Ishikawa (cell line): ENCODE data around the gene PLA2G2F.

Experiments
- CEBPB ChIP-seq: IDR thresholded peaks from 2 replicates; pipeline ENCODE4 v1.6.1; 2012
- CREB1 ChIP-seq: IDR thresholded peaks from 2 replicates; pipeline ENCODE4 v1.6.1; 2012; ENCODE audit warnings: low read depth
- EGR1 ChIP-seq: IDR thresholded peaks from 2 replicates; pipeline ENCODE4 v1.6.1; 2012
- EP300 ChIP-seq: IDR thresholded peaks from 2 replicates; pipeline ENCODE4 v1.6.1; 2012; ENCODE audit warnings: borderline replicate concordance
- FOXM1 ChIP-seq: IDR thresholded peaks from 2 replicates; pipeline ENCODE4 v1.6.1; 2012; ENCODE audit warnings: low read depth, borderline replicate concordance
- MAX ChIP-seq: IDR thresholded peaks from 2 replicates; pipeline ENCODE4 v1.6.1; 2012
- NFIC ChIP-seq: IDR thresholded peaks from 2 replicates; pipeline ENCODE4 v1.6.1; 2012
- RAD21 ChIP-seq: IDR thresholded peaks from 2 replicates; pipeline ENCODE4 v1.6.1; 2012; ENCODE audit warnings: low read depth
- REST ChIP-seq: IDR thresholded peaks from 2 replicates; pipeline ENCODE4 v1.6.1; 2012; ENCODE audit warnings: low read depth, mild to moderate bottlenecking
- TAF1 ChIP-seq: IDR thresholded peaks from 2 replicates; pipeline ENCODE4 v1.6.1; 2012; ENCODE audit warnings: low read depth, mild to moderate bottlenecking
- TCF12 ChIP-seq: IDR thresholded peaks from 2 replicates; pipeline ENCODE4 v1.6.1; 2012; ENCODE audit warnings: low read depth
- TEAD4 ChIP-seq: IDR thresholded peaks from 2 replicates; pipeline ENCODE4 v1.6.1; 2012
- USF1 ChIP-seq: IDR thresholded peaks from 2 replicates; pipeline ENCODE4 v1.6.1; 2012
- YY1 ChIP-seq: IDR thresholded peaks from 2 replicates; pipeline ENCODE4 v1.6.1; 2012; ENCODE audit warnings: low read depth
- ZBTB7A ChIP-seq: IDR thresholded peaks from 2 replicates; pipeline ENCODE4 v1.6.1; 2012; ENCODE audit warnings: low read depth

Gene PLA2G2F

GRCh38 chr1:20152599-20152930 lies 13.4 kb downstream of the PLA2G2F start:
- TF ChIP-seq TCF12 (no peak), RAD21 (no peak), EGR1 (no peak), TAF1 (no peak), ZBTB7A (no peak), FOXM1 (no peak), CEBPB (no peak), USF1 (no peak), NFIC (no peak), TEAD4 (no peak), REST (no peak), CREB1 (no peak), EP300 (no peak), YY1 (no peak), MAX (no peak)

- no peak for TF ChIP-seq EP300
These were observed 13.9 kb downstream of the PLA2G2F start for GRCh38 chr1:20153000-20153418.

GRCh38 chr1:20154301-20154831 lies 15.2 kb downstream of the PLA2G2F start:
- no peak for TF ChIP-seq RAD21
- no peak for TF ChIP-seq NFIC
- TF ChIP-seq YY1 = no peak
- TF ChIP-seq TAF1 = no peak
- TF ChIP-seq TEAD4 = no peak
- TF ChIP-seq EP300 = no peak
- TF ChIP-seq CEBPB = no peak
- no peak for TF ChIP-seq EGR1
- no peak for TF ChIP-seq TCF12
- TF ChIP-seq REST = no peak
- no peak for TF ChIP-seq FOXM1
- no peak for TF ChIP-seq USF1
- TF ChIP-seq MAX = no peak
- no peak for TF ChIP-seq CREB1
- TF ChIP-seq ZBTB7A = no peak

GRCh38 chr1:20158358-20159070 lies 19.4 kb downstream of the PLA2G2F start:
- TF ChIP-seq EGR1 (no peak), REST (no peak), TEAD4 (no peak), RAD21 (no peak), YY1 (no peak), MAX (no peak), EP300 (no peak), FOXM1 (no peak), CREB1 (no peak), USF1 (no peak), TAF1 (no peak), TCF12 (no peak)
